Activated T-helper 17 cell treated with anti-CD3 and anti-CD28 coated beads, Interleukin-2, amount 50 U/mL, for 72 hours (primary cell): Measurements from ENCODE around the gene RPP40. TPM values are rescaled to one million over a fixed set of nuclear protein-coding genes. Genes with fewer than 3 reads are reported as not detected.

Source experiments
- ATAC-seq: fragments of 150-1000 bp; cut with Tn5 transposase; replicated peaks from 2 replicates; pipeline ENCODE4 v1.10.0; 2021; ENCODE audit warnings: mild to moderate bottlenecking, moderate library complexity
- H3K27ac Mint-ChIP-seq: one replicate; pipeline ENCODE4 v1.8.0; 2022; ENCODE audit warnings: mixed read lengths
- H3K27me3 Mint-ChIP-seq: one replicate; pipeline ENCODE4 v1.8.0; 2022; ENCODE audit warnings: mixed read lengths
- H3K36me3 Mint-ChIP-seq: one replicate; pipeline ENCODE4 v1.8.0; 2022; ENCODE audit warnings: low read depth, mild to moderate bottlenecking, mixed read lengths
- H3K4me1 Mint-ChIP-seq: one replicate; pipeline ENCODE4 v1.8.0; 2022; ENCODE audit warnings: mixed read lengths
- H3K4me3 Mint-ChIP-seq: one replicate; pipeline ENCODE4 v1.8.0; 2022; ENCODE audit warnings: mild to moderate bottlenecking, mixed read lengths
- H3K9me3 Mint-ChIP-seq: one replicate; pipeline ENCODE4 v1.8.0; 2022; ENCODE audit warnings: mixed read lengths
- total RNA-seq, 2 donors: library from RNA; stranded (reverse); gene quantifications; one replicate each; pipeline ENCODE4 v1.2.3, GENCODE V29; 2022

Gene RPP40
- total RNA-seq, 2 donors from 2014 or later, result 8.0 to 19.4 TPM

- Mint-ChIP-seq H3K27me3 (peaks cover 4% of the 10 kb centered on the region), H3K4me3 (no peak overlapping the region), H3K4me1 (no peaks in the 10 kb centered on the region), H3K36me3 (no peaks in the 10 kb centered on the region), H3K9me3 (no peaks in the 10 kb centered on the region), H3K27ac (no peak overlapping the region)
- ATAC-seq, result no peak
Measured at GRCh38 chr6:4970739-4971395, 33.0 kb downstream of the RPP40 start.

GRCh38 chr6:4969609-4970285, 34.1 kb downstream of the RPP40 start:
- H3K4me3 Mint-ChIP-seq, result no peak overlapping the region
- no peaks in the 10 kb centered on the region for H3K4me1 Mint-ChIP-seq
- H3K36me3 Mint-ChIP-seq, result no peaks in the 10 kb centered on the region
- no peak for ATAC-seq
- peaks cover 5% of the 10 kb centered on the region for H3K27me3 Mint-ChIP-seq
- H3K9me3 Mint-ChIP-seq, result no peaks in the 10 kb centered on the region
- H3K27ac Mint-ChIP-seq, result no peak overlapping the region

GRCh38 chr6:4967301-4968030, 36.4 kb downstream of the RPP40 start:
- ATAC-seq, result no peak
- H3K27ac Mint-ChIP-seq, result no peak overlapping the region
- H3K9me3 Mint-ChIP-seq, result no peaks in the 10 kb centered on the region
- no peak overlapping the region for H3K4me3 Mint-ChIP-seq
- peaks cover 5% of the 10 kb centered on the region for H3K27me3 Mint-ChIP-seq
- no peaks in the 10 kb centered on the region for H3K36me3 Mint-ChIP-seq
- no peaks in the 10 kb centered on the region for H3K4me1 Mint-ChIP-seq

GRCh38 chr6:4965562-4966389, 38.1 kb downstream of the RPP40 start:
- H3K9me3 Mint-ChIP-seq, result peaks cover 5% of the 10 kb centered on the region
- no peaks in the 10 kb centered on the region for H3K4me1 Mint-ChIP-seq
- H3K36me3 Mint-ChIP-seq, result no peaks in the 10 kb centered on the region
- ATAC-seq, result no peak
- no peak overlapping the region for H3K4me3 Mint-ChIP-seq
- peaks cover 5% of the 10 kb centered on the region for H3K27me3 Mint-ChIP-seq
- H3K27ac Mint-ChIP-seq, result no peak overlapping the region

- H3K27ac Mint-ChIP-seq, result no peak overlapping the region
- H3K4me1 Mint-ChIP-seq, result no peaks in the 10 kb centered on the region
- peaks cover 5% of the 10 kb centered on the region for H3K9me3 Mint-ChIP-seq
- no peaks in the 10 kb centered on the region for H3K36me3 Mint-ChIP-seq
- no peak for ATAC-seq
- peaks cover 5% of the 10 kb centered on the region for H3K27me3 Mint-ChIP-seq
- no peak overlapping the region for H3K4me3 Mint-ChIP-seq
Measured at GRCh38 chr6:4964675-4965561, 38.9 kb downstream of the RPP40 start.

- peaks cover 5% of the 10 kb centered on the region for H3K9me3 Mint-ChIP-seq
- ATAC-seq, result no peak
- no peak overlapping the region for H3K4me3 Mint-ChIP-seq
- peaks cover 5% of the 10 kb centered on the region for H3K27me3 Mint-ChIP-seq
- no peaks in the 10 kb centered on the region for H3K4me1 Mint-ChIP-seq
- H3K36me3 Mint-ChIP-seq, result no peaks in the 10 kb centered on the region
- H3K27ac Mint-ChIP-seq, result no peak overlapping the region
Measured at GRCh38 chr6:4962905-4963304, 40.9 kb downstream of the RPP40 start.

- H3K4me3 Mint-ChIP-seq, result no peak overlapping the region
- ATAC-seq, result no peak
- peaks cover 6% of the 10 kb centered on the region for H3K36me3 Mint-ChIP-seq
- H3K27me3 Mint-ChIP-seq, result peaks cover 5% of the 10 kb centered on the region
- H3K4me1 Mint-ChIP-seq, result no peaks in the 10 kb centered on the region
- peaks cover 5% of the 10 kb centered on the region for H3K9me3 Mint-ChIP-seq
- H3K27ac Mint-ChIP-seq, result no peak overlapping the region
Measured at GRCh38 chr6:4961322-4962168, 42.3 kb downstream of the RPP40 start.

- no peak for ATAC-seq
- Mint-ChIP-seq H3K27ac (no peak overlapping the region), H3K4me3 (no peak overlapping the region), H3K9me3 (peaks cover 5% of the 10 kb centered on the region), H3K36me3 (peaks cover 32% of the 10 kb centered on the region), H3K4me1 (no peaks in the 10 kb centered on the region), H3K27me3 (no peaks in the 10 kb centered on the region)
Measured at GRCh38 chr6:4958624-4959023, 45.2 kb downstream of the RPP40 start.

GRCh38 chr6:4957521-4958231, 46.2 kb downstream of the RPP40 start:
- Mint-ChIP-seq H3K9me3 (peaks cover 5% of the 10 kb centered on the region), H3K27ac (no peak overlapping the region), H3K4me3 (no peak overlapping the region), H3K36me3 (peaks cover 39% of the 10 kb centered on the region), H3K27me3 (no peaks in the 10 kb centered on the region), H3K4me1 (no peaks in the 10 kb centered on the region)
- no peak for ATAC-seq

GRCh38 chr6:4956625-4957024, 47.2 kb downstream of the RPP40 start:
- Mint-ChIP-seq H3K27me3 (no peaks in the 10 kb centered on the region), H3K4me3 (no peak overlapping the region), H3K4me1 (no peaks in the 10 kb centered on the region), H3K9me3 (peaks cover 5% of the 10 kb centered on the region), H3K36me3 (peaks cover 50% of the 10 kb centered on the region), H3K27ac (no peak overlapping the region)
- no peak for ATAC-seq

GRCh38 chr6:4953440-4953839, 50.4 kb downstream of the RPP40 start:
- H3K36me3 Mint-ChIP-seq, result peaks cover 65% of the 10 kb centered on the region
- H3K4me1 Mint-ChIP-seq, result no peaks in the 10 kb centered on the region
- H3K9me3 Mint-ChIP-seq, result no peaks in the 10 kb centered on the region
- ATAC-seq, result no peak
- no peak overlapping the region for H3K4me3 Mint-ChIP-seq
- H3K27me3 Mint-ChIP-seq, result no peaks in the 10 kb centered on the region
- H3K27ac Mint-ChIP-seq, result no peak overlapping the region

- Mint-ChIP-seq H3K27ac (no peak overlapping the region), H3K4me1 (no peaks in the 10 kb centered on the region), H3K36me3 (peaks cover 62% of the 10 kb centered on the region), H3K27me3 (no peaks in the 10 kb centered on the region), H3K9me3 (no peaks in the 10 kb centered on the region), H3K4me3 (no peak overlapping the region)
- ATAC-seq, result no peak
Measured at GRCh38 chr6:4950836-4951533, 52.9 kb downstream of the RPP40 start.
